Effector CD8-positive, alpha-beta T cell (primary cell): ENCODE data around the gene KRTAP20-3.

ENCODE experiments used
- DNase-seq: peaks from one replicate; lab custom pipeline; 2025; lab: John Stamatoyannopoulos, UW

Gene KRTAP20-3

GRCh38 chr21:30680586-30680985, 37.9 kb downstream of the KRTAP20-3 start:
- no peak for DNase-seq

- DNase-seq = no peak
These were observed 41.8 kb downstream of the KRTAP20-3 start for GRCh38 chr21:30684506-30684905.

- no peak for DNase-seq
These were observed 47.2 kb downstream of the KRTAP20-3 start for GRCh38 chr21:30689822-30690221.
